ENCODE data around the gene QPCTL. TPM values are rescaled to one million over a fixed set of nuclear protein-coding genes. Genes with fewer than 3 reads are reported as not detected.

QPCTL gene
- total and polyA plus RNA-seq, 9 of the 15 experiments (the other 6 are each of a cell fraction or from before 2014, with no cell fraction given) = 0.99 to 31.3 (median 12.7) TPM

DNA sequence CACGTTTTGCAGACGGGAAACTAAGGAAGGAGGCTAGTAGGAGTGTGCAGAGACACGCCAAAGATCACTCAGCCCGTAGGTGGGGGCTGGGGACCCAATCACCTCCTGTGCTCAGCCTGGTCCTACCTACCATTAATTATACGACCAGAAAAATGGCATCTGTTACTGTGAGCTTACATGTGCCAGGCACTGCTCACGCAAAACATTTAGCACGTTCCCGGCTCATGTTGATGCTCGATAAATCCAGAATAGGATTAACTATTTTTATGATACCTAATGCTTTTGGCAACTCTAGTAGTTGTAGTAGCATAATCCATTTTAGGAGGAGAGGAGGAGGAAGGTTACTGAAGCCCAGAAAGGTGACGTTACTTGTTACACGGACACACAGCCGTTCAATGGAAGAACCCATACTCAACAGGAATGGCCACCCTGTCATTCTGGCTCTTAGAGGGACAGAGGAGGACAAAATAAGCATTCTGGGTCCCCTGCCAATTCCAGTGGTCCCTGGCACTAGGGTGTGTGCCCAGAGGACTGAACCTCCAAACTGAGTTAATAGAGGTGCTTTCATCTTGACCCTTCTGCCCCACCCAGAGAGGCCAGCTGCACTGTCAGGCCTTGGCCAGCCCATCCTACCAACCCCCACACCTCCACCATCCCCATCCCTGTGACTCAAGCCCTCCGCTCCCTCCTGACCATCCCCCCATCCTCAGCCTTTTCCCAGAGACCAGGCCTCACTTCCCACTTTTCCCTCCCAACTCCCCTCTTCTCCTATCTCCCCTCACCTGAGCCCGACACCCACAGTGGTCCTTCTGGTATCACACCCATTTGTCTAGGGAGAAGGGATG, 48.3 kb upstream of the QPCTL start:
- H3K36me3 ChIP-seq (ENCODE audit: control insufficient read depth, insufficient read depth, low read length) = no peaks in the 10 kb centered on the region
- in situ Hi-C loops (cut with MboI) (no loop called here), intact Hi-C loops (cut with micrococcal nuclease) (loop anchor here (1.0 to 5.0 kb wide), 7 partner anchors 37 to 202 kb away; partner anchors contain the start of gene VASP)
- no peak overlapping the region for H3K4me3 ChIP-seq
- POLR2A ChIA-PET = interaction anchor here (0.5 to 4.7 kb wide), 4 partner anchors 26 to 325 kb away, joined by 3 to 35 read pairs (median 14); no protein-coding TSS in a partner anchor
- CTCF ChIA-PET (ENCODE audit: low intra/inter-chr PET ratio) = interaction anchor here (0.5 to 4.6 kb wide), 6 partner anchors 12 to 205 kb away, joined by 3 to 34 read pairs (median 8); no protein-coding TSS in a partner anchor
- H3K9ac ChIP-seq (ENCODE audit: insufficient read depth in 1 of 2, low read depth in 2 of 2, low read length in 2 of 2) = peak overlapping the region in 1 of 2 experiments; percentile 59; a peak in 1 of 4 replicates
- FAIRE-seq (no peak), DNase-seq (ENCODE audit: extremely low read depth in 1 of 4, low spot score in 3 of 4) (no peak), ATAC-seq (no peak)
- TF ChIP-seq LCOR (CRISPR knock-in tag; IDR thresholded peaks at IDR 0.05) = 0 out of 2 replicates have a peak, but pooled peaks have one; percentile 1
- 0 out of 2 replicates have a peak, but pooled peaks have one; percentile 45 for TF ChIP-seq RUNX1 (IDR thresholded peaks at IDR 0.05; ENCODE audit: low read depth)
- no peak for TF ChIP-seq TAF15 (IDR thresholded peaks at IDR 0.05; ENCODE audit: low read depth, low read length)
- peaks cover 29 to 54% of the 10 kb centered on the region in 2 experiments for H3K4me1 ChIP-seq (replicated peaks in 1 of 2; ENCODE audit: control insufficient read depth in 2 of 2, insufficient read depth in 2 of 2, low read length in 2 of 2)
- no peak overlapping the region for H3K27ac ChIP-seq (ENCODE audit: extremely low read depth, low read depth, low read length)
- 35% methylated on average over 14 of the region's 14 CpGs for WGBS (ENCODE audit: insufficient coverage, low coverage, missing lambda C conversion rate)
- no peaks in the 10 kb centered on the region for H3K27me3 ChIP-seq (ENCODE audit: control insufficient read depth in 2 of 2, insufficient read depth in 2 of 2, low read length in 2 of 2)
- no TSS peak for BruUV-seq (replicated peaks)
- no peaks in the 10 kb centered on the region for H4K20me1 ChIP-seq (replicated peaks; ENCODE audit: control insufficient read depth, insufficient read depth, low read length)
- H2AFZ ChIP-seq (ENCODE audit: low read depth, low read length) = peak overlapping the region; percentile 91
- H3K4me2 ChIP-seq (ENCODE audit: insufficient read depth, low read length) = peak overlapping the region; percentile 82
- H3K79me2 ChIP-seq (ENCODE audit: control insufficient read depth, insufficient read depth, low read length) = no peaks in the 10 kb centered on the region
- no peaks in the 10 kb centered on the region for H3K9me3 ChIP-seq (replicated peaks; ENCODE audit: control insufficient read depth, insufficient read depth, low read depth, low read length)
- no peaks in the 10 kb centered on the region for H3K9me1 ChIP-seq (ENCODE audit: control insufficient read depth, insufficient read depth, low read length)

Data from K562 (cell line).